HG03159 (cell line): ENCODE data around the gene TNFSF4.
"Not testable (repeated sequence)": the region's sequence is repeated elsewhere in the genome, so short reads cannot be mapped to it uniquely, and the experiment has no call there.

Experiments
- ATAC-seq: cut with Tn5 transposase; IDR thresholded peaks from one replicate; pipeline ENCODE4 v1.9.1; 2021; ENCODE audit warnings: mild to moderate bottlenecking, moderate library complexity; ENCODE audit not compliant: unreplicated experiment

TNFSF4 gene

GRCh38 chr1:173168941-173169340 is 38.2 kb downstream of the TNFSF4 start:
- ATAC-seq: no peak

GRCh38 chr1:173164686-173165085 is 42.4 kb downstream of the TNFSF4 start:
- ATAC-seq: no peak

GRCh38 chr1:173164178-173164577 is 43.0 kb downstream of the TNFSF4 start:
- ATAC-seq: no peak

GRCh38 chr1:173163222-173163621 is 43.9 kb downstream of the TNFSF4 start:
- no peak for ATAC-seq

- no peak for ATAC-seq
Observed at GRCh38 chr1:173162601-173163000, 44.5 kb downstream of the TNFSF4 start.

GRCh38 chr1:173161510-173162221 is 45.5 kb downstream of the TNFSF4 start:
- ATAC-seq: no peak

GRCh38 chr1:173153964-173154363 is 53.2 kb downstream of the TNFSF4 start:
- ATAC-seq: not testable (repeated sequence)

- no peak for ATAC-seq
Observed at GRCh38 chr1:173153503-173153902, 53.6 kb downstream of the TNFSF4 start.

- ATAC-seq: no peak
Observed at GRCh38 chr1:173152598-173152997, 54.5 kb downstream of the TNFSF4 start.

GRCh38 chr1:173150795-173151194 is 56.3 kb downstream of the TNFSF4 start:
- ATAC-seq: no peak

- no peak for ATAC-seq
Observed at GRCh38 chr1:173149887-173150286, 57.2 kb downstream of the TNFSF4 start.

GRCh38 chr1:173148971-173149370 is 58.2 kb downstream of the TNFSF4 start:
- no peak for ATAC-seq

GRCh38 chr1:173148545-173148944 is 58.6 kb downstream of the TNFSF4 start:
- ATAC-seq: no peak

- ATAC-seq: no peak
Observed at GRCh38 chr1:173140733-173141132, 66.4 kb downstream of the TNFSF4 start.

- ATAC-seq: no peak
Observed at GRCh38 chr1:173139706-173140105, 67.4 kb downstream of the TNFSF4 start.

GRCh38 chr1:173137107-173137706 is 69.9 kb downstream of the TNFSF4 start:
- ATAC-seq: no peak

- ATAC-seq: no peak
Observed at GRCh38 chr1:173134800-173135199, 72.3 kb downstream of the TNFSF4 start.

GRCh38 chr1:173134029-173134428 is 73.1 kb downstream of the TNFSF4 start:
- ATAC-seq: no peak
